KOPT-K1 (cell line): ENCODE measurements around the gene FIZ1.
"Not testable (repeated sequence)": the region's sequence is repeated elsewhere in the genome, so short reads cannot be mapped to it uniquely, and the experiment has no call there.

Experiments used
- H3K27ac ChIP-seq: fragments of 200-600 bp; sonication (generic); 2 replicates; pipeline ENCODE4 v1.5.1; 2016; ENCODE audit warnings: antibody characterized with exemption, mild to moderate bottlenecking, low read depth, low read length; ENCODE audit not compliant: poor library complexity, severe bottlenecking
- H3K36me3 ChIP-seq: fragments of 200-600 bp; sonication (generic); 2 replicates; pipeline ENCODE4 v1.5.1; 2017; ENCODE audit warnings: antibody characterized with exemption, mild to moderate bottlenecking, low read length, moderate library complexity; ENCODE audit not compliant: insufficient read depth
- H3K9me3 ChIP-seq: fragments of 200-600 bp; sonication (generic); 2 replicates; pipeline ENCODE4 v1.5.1; 2017; ENCODE audit warnings: antibody characterized with exemption, low read length, mild to moderate bottlenecking; ENCODE audit not compliant: insufficient read depth, poor library complexity, severe bottlenecking

Gene FIZ1

DNA sequence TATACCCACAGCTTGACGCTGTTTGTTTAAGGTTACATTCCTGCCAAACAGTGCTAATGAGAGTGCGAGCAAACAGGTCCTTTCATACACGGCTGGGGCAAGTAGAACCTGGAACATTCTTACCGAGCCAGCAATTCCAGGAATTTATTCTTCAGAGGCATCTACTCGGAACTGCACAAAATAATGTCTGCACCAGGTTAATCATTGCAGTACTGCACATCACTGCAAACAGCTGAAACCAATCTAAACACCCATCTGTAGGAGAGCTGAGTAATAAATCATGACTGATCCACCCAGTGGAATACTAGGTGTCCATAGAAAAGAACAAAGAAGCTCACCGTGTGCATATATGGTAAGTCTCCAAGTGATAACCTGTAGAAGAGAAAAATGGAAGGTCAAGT lies 17.5 kb downstream of the FIZ1 start:
- no peak overlapping the region for H3K27ac ChIP-seq
- H3K36me3 ChIP-seq, result peaks cover 9% of the 10 kb centered on the region; the same call in 1 of the 2 replicates
- no peaks in the 10 kb centered on the region for H3K9me3 ChIP-seq

DNA sequence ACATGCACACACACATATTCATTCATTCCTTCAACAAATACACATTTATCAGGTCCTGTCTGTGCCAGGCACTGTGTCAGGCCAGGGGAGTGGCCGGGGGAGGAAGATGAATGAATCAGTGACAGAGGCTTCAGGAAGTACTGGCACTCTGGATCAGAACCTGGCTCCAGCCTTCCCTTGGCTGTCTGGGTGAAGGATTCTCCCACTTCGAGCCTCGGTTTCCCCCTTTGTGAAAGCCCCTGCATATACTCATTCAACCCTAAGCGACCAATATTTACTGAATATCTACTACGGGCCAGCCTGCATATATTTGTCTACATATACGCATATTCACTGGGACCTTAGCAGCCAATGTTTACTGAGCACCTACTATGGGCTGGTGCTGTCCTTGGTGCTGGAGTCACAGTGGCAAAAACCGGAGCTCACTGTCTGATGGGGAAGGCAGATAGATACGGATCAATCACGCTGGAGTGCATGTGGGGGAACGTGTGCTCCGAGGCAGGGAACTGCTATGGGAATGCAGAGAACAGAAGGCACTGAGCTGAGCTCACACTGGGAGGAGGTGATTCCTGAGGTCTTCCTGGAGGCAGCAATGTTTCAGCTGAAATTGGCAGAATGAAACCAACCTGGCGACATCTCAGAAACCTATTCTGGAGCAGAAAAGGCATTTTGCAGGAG lies 18.0 kb downstream of the FIZ1 start:
- Histone ChIP-seq H3K9me3 (no peaks in the 10 kb centered on the region), H3K27ac (peak overlapping the region; percentile 72), H3K36me3 (peaks cover 12% of the 10 kb centered on the region; the same call in 1 of the 2 replicates)

- H3K9me3 ChIP-seq, result no peaks in the 10 kb centered on the region
- peaks cover 12% of the 10 kb centered on the region; the same call in 1 of the 2 replicates for H3K36me3 ChIP-seq
- H3K27ac ChIP-seq, result peak within 1 kb of the TSS; percentile 72
Observed at GRCh38 chr19:55580628-55581144, 18.6 kb downstream of the FIZ1 start, which contains the start of gene ZNF579. ZNF579 (minus strand) TSS chr19:55580848; CDS start chr19:55579639, 1,209 bp downstream.

- no peaks in the 10 kb centered on the region for H3K9me3 ChIP-seq
- peak overlapping the region; percentile 72 for H3K27ac ChIP-seq
- H3K36me3 ChIP-seq, result peaks cover 12% of the 10 kb centered on the region; the same call in 1 of the 2 replicates
Observed at GRCh38 chr19:55579766-55580621, 19.3 kb downstream of the FIZ1 start.

- H3K9me3 ChIP-seq, result no peaks in the 10 kb centered on the region
- H3K27ac ChIP-seq, result peak overlapping the region; percentile 72
- peaks cover 12% of the 10 kb centered on the region; the same call in 1 of the 2 replicates for H3K36me3 ChIP-seq
Observed at GRCh38 chr19:55578761-55579747, 20.3 kb downstream of the FIZ1 start.

DNA sequence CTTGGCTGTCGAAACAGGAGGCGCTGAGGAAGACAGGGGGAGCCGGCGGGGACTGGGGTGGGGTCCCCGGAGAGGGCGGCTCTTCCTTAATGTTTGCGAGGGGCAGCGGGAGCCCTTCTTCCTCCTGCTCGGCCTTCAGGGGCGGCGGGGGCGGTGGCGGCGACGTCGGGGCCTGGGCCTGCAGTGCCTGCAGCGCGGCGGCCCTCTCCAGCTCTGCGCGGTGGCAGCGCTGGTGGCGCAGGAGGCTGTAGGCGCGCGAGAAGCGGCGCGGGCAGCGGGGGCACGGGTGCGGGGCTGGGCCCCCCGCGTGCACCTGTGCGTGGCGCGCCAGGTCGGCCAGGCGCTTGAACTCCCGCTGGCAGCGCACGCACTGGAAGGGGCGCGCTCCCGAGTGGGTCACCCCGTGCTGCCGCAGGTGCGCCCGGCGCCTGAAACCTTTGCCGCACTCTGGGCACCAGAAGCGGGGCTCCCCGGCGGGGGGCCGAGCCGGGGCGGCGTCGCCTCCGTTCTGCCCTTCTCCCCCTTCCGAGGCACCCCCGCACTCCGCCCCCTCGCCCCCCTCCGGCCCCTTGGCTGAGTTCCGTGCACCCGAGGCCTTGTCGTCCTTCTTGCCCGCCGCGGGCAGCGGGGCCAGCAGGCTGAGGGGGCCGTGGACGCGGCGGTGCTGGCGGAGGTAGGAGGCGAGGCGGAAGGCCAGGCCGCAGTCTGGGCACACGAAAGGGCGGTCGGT lies 21.1 kb downstream of the FIZ1 start:
- Histone ChIP-seq H3K27ac (no peak overlapping the region), H3K9me3 (no peaks in the 10 kb centered on the region), H3K36me3 (peaks cover 12% of the 10 kb centered on the region; the same call in 1 of the 2 replicates)

DNA sequence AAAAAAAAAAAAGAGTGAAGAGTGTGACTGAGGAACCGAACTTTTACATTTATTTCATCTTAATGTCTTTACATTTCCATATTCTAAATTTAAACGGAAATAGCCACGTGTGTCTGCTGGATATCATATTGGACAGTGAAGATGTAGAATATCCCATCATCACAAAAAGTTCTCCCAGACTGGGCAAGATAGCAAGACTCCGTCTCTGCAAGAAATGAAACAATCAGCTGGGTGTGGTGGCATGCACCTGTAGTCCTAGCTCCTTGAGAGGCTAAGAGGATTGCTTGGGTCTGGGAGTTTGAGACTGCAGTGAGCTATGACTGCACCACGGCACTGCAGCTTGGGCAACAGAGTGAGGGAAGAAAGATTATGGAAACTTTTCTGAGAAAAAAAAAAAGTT lies 22.6 kb downstream of the FIZ1 start:
- Histone ChIP-seq H3K9me3 (no peaks in the 10 kb centered on the region), H3K36me3 (peaks cover 12% of the 10 kb centered on the region; the same call in 1 of the 2 replicates), H3K27ac (no peak overlapping the region)

GRCh38 chr19:55573929-55574328 lies 25.4 kb downstream of the FIZ1 start:
- H3K27ac ChIP-seq, H3K9me3 ChIP-seq: not testable (repeated sequence)
- peaks cover 12% of the 10 kb centered on the region; the same call in 1 of the 2 replicates for H3K36me3 ChIP-seq

DNA sequence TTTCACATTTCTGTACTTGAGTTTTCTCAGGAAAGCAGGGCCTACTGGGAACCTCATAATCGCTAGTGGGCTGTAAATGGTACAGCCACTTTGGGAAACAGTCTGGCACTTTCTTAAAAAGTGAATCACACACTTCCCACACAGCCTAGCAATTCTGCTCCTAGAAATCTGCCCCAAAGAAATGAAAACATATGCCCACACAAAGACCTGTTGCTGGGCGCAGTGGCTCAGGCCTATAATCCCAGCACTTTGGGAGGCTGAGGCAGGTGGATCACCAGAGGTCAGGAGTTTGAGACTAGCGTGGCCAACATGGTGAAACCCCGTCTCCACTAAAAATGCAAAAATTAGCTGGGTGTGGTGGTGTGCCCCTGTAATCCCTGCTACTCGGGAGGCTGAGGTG lies 29.8 kb downstream of the FIZ1 start:
- not testable (repeated sequence) for H3K36me3 ChIP-seq, H3K27ac ChIP-seq, H3K9me3 ChIP-seq

DNA sequence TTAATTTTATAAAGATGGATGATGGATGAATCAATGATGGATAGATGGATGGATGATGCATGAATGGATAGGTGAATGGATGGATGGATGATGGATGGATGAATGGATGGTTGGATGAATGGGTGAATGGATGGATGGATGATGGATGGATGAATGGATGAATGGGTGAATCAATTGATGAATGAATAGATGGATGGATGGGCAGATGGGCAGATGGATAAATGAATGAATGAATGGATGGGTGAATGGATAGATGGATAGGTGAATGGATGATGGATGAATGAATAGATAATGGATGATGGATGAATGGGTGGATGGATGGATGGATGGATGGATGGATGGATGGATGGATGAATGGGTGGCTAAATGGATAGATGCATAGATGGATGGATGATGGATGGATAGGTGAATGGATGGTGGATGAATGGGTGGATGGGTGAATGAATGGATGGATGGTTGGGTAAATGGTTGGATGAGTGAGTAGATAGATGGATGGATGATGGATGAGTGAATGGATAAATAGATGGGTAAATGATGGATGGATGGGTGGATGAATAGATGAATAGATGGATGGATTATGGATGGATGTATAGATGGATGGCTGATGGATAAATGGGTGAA lies 31.5 kb downstream of the FIZ1 start:
- H3K27ac ChIP-seq, result no peak overlapping the region
- H3K9me3 ChIP-seq, result peaks cover 4% of the 10 kb centered on the region
- H3K36me3 ChIP-seq, result no peaks in the 10 kb centered on the region

DNA sequence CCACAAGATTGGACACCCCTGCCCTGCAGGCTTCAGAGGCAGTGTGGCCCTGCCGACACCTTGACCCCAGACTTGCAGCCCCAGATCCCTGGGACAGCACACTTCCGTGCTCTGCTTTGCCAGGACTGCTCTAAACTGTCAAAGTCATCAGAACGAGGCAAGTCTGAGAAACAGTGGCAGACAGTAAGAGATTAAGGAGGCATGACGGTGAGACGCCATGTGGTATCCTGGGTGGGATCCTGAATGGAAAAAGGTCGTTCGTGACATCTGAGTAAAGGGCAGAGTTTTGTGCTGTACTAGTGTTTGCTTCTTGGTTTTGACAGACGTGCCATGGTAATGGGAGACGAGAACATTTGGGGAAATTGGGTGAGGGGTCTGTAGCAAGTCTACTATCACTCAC lies 32.5 kb downstream of the FIZ1 start:
- Histone ChIP-seq H3K27ac (no peak overlapping the region), H3K36me3 (no peaks in the 10 kb centered on the region), H3K9me3 (peaks cover 4% of the 10 kb centered on the region)

- Histone ChIP-seq H3K36me3 (no peaks in the 10 kb centered on the region), H3K27ac (no peak overlapping the region), H3K9me3 (peaks cover 11% of the 10 kb centered on the region)
Observed at GRCh38 chr19:55563261-55563690, 36.0 kb downstream of the FIZ1 start.

- H3K27ac ChIP-seq, result no peak overlapping the region
- peaks cover 11% of the 10 kb centered on the region for H3K9me3 ChIP-seq
Observed at GRCh38 chr19:55559684-55560083, 39.6 kb downstream of the FIZ1 start.

More at GRCh38 chr19:55559684-55560083, 39.6 kb downstream of the FIZ1 start:
- H3K36me3 ChIP-seq, result no peaks in the 10 kb centered on the region
